Medulla oblongata (tissue), 1 donor: ENCODE results near the gene CPSF6.

Experiments
- DNase-seq: peaks from one replicate; pipeline ENCODE4 v3.0.0-alpha.2; 2015; ENCODE audit errors: extremely low spot score

The CPSF6 gene

GRCh38 chr12:69321351-69321750 lies 82.0 kb downstream of the CPSF6 start:
- DNase-seq = no peak
